ENCODE results near the gene ZBP1. TPM values are rescaled to one million over a fixed set of nuclear protein-coding genes. Genes with fewer than 3 reads are reported as not detected.

The ZBP1 gene
- total RNA-seq, 1 experiment from 2014 or later = not detected

DNA sequence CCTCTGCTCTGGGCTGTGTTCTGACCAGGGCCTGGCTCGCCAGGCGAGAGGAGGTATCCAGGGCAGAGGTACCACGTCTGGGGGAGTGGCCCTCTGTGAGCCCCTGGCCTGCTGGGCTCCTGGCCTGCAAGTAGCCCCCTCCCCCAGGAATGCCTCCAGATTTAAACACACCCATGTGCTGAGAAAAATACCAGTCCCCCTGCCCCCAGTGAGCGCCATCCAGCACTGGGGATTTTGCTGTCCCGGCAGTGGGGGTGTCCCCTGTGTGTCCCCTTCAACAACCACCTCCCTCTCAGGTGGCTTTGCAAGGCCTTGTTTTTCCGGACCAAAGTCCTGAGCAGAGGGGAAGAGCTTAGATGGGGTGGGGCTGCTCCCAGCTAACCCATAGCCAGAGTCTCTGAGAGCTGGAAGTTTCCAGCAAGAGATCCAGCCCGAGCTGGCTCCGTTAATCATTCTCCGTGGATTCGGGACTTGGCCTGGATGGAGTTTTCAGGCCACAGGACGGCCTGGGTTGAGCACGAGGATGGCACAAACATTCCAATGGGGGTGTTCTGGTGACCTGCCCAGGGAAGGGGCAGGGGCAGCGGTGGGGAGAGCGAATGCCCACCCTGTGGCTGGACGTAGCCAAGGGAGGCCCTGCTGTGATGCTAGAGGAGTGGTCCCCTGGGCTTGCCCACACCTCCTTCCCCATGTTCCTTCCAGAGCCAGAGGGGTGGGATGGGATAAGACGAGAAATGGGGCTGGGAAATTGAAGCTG is 30.3 kb downstream of the ZBP1 start (continued):
- TF ChIP-seq, protein P1, sequence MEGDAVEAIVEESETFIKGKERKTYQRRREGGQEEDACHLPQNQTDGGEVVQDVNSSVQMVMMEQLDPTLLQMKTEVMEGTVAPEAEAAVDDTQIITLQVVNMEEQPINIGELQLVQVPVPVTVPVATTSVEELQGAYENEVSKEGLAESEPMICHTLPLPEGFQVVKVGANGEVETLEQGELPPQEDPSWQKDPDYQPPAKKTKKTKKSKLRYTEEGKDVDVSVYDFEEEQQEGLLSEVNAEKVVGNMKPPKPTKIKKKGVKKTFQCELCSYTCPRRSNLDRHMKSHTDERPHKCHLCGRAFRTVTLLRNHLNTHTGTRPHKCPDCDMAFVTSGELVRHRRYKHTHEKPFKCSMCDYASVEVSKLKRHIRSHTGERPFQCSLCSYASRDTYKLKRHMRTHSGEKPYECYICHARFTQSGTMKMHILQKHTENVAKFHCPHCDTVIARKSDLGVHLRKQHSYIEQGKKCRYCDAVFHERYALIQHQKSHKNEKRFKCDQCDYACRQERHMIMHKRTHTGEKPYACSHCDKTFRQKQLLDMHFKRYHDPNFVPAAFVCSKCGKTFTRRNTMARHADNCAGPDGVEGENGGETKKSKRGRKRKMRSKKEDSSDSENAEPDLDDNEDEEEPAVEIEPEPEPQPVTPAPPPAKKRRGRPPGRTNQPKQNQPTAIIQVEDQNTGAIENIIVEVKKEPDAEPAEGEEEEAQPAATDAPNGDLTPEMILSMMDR (IDR thresholded peaks at IDR 0.05 in 2 of 3, conservative IDR thresholded peaks at IDR 0.05 in 1 of 3; ENCODE audit: borderline replicate concordance in 1 of 3, insufficient read depth in 1 of 3, low read depth in 2 of 3, low read length in 2 of 3) = no peak
- TF ChIP-seq JUND (IDR thresholded peaks at IDR 0.05) (no peak), SRF (IDR thresholded peaks at IDR 0.05; ENCODE audit: low read depth) (no peak), YY1 (IDR thresholded peaks at IDR 0.05; ENCODE audit: extremely low read depth, insufficient replicate concordance, low read depth, low read length) (no peak)

DNA sequence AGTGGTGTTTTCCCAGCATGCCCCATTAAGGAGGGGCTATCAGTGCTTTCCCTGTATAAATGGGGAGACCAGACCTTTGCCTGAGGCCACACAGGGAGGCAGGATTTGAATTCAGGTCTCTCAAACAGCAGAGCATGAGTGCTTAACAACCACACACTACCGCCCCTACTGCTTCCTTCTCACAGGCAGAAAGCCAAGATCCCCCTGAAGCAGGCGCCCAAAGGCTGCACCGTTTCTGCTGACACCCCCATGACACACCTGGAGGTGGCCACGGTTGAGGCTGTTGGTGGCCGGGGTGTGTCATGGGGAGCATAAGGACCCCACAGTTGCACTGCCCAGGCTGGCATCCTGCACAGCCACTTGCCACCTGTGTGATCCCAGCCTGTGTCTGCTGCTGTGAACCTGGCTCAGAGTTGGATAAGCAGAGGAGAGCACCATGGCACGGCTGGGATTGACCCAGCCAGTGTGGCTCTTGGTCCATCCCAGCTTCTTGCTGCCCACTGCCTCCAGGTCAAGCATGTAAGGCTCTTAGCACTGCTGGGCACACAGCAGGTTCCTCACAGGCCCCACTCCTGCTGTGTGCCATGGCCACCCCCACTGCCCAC is 31.0 kb downstream of the ZBP1 start:
- Histone ChIP-seq H3K4me2 (ENCODE audit: low read length) (no peak overlapping the region), H3K4me3 (replicated peaks in 1 of 2; ENCODE audit: low read depth in 1 of 2, low read length in 2 of 2) (no peak overlapping the region), H3K79me2 (ENCODE audit: insufficient read depth, low read length) (no peaks in the 10 kb centered on the region), H3K9me3 (ENCODE audit: control insufficient read depth in 1 of 2, insufficient read depth in 1 of 2, low read depth in 1 of 2, low read length in 2 of 2) (no peaks in the 10 kb centered on the region), H3K27ac (ENCODE audit: low read depth, low read length) (no peak overlapping the region), H2AFZ (ENCODE audit: low read depth, low read length, poor library complexity, severe bottlenecking) (no peak overlapping the region), H3K9me2 (ENCODE audit: insufficient read depth) (no peaks in the 10 kb centered on the region), H3K27me3 (ENCODE audit: insufficient read depth, low read length) (peaks cover 8% of the 10 kb centered on the region; the same call in 1 of the 2 replicates), H3K36me3 (ENCODE audit: control insufficient read depth in 1 of 2, insufficient read depth in 2 of 2, low read length in 2 of 2) (no peaks in the 10 kb centered on the region), H4K20me1 (ENCODE audit: insufficient read depth) (no peaks in the 10 kb centered on the region), H3K4me1 (ENCODE audit: control insufficient read depth in 1 of 2, insufficient read depth in 2 of 2, low read length in 2 of 2) (no peaks in the 10 kb centered on the region), H3K9ac (ENCODE audit: low read length) (no peak overlapping the region)
- TF ChIP-seq, protein P2, sequence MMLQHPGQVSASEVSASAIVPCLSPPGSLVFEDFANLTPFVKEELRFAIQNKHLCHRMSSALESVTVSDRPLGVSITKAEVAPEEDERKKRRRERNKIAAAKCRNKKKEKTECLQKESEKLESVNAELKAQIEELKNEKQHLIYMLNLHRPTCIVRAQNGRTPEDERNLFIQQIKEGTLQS (IDR thresholded peaks at IDR 0.05) = no peak
- TF ChIP-seq, protein P1 (IDR thresholded peaks at IDR 0.05 in 2 of 3, conservative IDR thresholded peaks at IDR 0.05 in 1 of 3; ENCODE audit: borderline replicate concordance in 1 of 3, insufficient read depth in 1 of 3, low read depth in 2 of 3, low read length in 2 of 3) = no peak
- TF ChIP-seq POLR2AphosphoS5 (IDR thresholded peaks at IDR 0.05; ENCODE audit: low read depth, low read length) (no peak), ZNF274 (IDR thresholded peaks at IDR 0.05; ENCODE audit: low read depth, low read length) (no peak), SIN3A (IDR thresholded peaks at IDR 0.05; ENCODE audit: low read depth) (no peak), YY1 (IDR thresholded peaks at IDR 0.05; ENCODE audit: extremely low read depth, insufficient replicate concordance, low read depth, low read length) (no peak), EGR1 (IDR thresholded peaks at IDR 0.05; ENCODE audit: low read depth) (no peak), EZH2phosphoT487 (IDR thresholded peaks at IDR 0.05; ENCODE audit: borderline replicate concordance) (no peak), CBX3 (IDR thresholded peaks at IDR 0.05; ENCODE audit: low read depth) (no peak), JUND (IDR thresholded peaks at IDR 0.05) (no peak), SP1 (IDR thresholded peaks at IDR 0.05; ENCODE audit: low read depth) (no peak), ZFX (IDR thresholded peaks at IDR 0.05) (no peak)
- TF ChIP-seq, protein P3, sequence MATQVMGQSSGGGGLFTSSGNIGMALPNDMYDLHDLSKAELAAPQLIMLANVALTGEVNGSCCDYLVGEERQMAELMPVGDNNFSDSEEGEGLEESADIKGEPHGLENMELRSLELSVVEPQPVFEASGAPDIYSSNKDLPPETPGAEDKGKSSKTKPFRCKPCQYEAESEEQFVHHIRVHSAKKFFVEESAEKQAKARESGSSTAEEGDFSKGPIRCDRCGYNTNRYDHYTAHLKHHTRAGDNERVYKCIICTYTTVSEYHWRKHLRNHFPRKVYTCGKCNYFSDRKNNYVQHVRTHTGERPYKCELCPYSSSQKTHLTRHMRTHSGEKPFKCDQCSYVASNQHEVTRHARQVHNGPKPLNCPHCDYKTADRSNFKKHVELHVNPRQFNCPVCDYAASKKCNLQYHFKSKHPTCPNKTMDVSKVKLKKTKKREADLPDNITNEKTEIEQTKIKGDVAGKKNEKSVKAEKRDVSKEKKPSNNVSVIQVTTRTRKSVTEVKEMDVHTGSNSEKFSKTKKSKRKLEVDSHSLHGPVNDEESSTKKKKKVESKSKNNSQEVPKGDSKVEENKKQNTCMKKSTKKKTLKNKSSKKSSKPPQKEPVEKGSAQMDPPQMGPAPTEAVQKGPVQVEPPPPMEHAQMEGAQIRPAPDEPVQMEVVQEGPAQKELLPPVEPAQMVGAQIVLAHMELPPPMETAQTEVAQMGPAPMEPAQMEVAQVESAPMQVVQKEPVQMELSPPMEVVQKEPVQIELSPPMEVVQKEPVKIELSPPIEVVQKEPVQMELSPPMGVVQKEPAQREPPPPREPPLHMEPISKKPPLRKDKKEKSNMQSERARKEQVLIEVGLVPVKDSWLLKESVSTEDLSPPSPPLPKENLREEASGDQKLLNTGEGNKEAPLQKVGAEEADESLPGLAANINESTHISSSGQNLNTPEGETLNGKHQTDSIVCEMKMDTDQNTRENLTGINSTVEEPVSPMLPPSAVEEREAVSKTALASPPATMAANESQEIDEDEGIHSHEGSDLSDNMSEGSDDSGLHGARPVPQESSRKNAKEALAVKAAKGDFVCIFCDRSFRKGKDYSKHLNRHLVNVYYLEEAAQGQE (IDR thresholded peaks at IDR 0.05; ENCODE audit: low read depth) = no peak
- no peak for DNase-seq (ENCODE audit: low read depth, low spot score)
- intact Hi-C loops (cut with micrococcal nuclease) = no loop called here
- BruUV-seq (replicated peaks) = no TSS peak
- ChIA-PET CTCF (interaction anchor here (1.3 kb wide), 1 partner anchor 90 kb away, joined by 4 read pairs; no protein-coding TSS in a partner anchor), RAD21 (ENCODE audit: low non-redundant PET in 1 of 2, low total read pairs in 2 of 2, uncharacterized antibody in 2 of 2, unreplicated experiment in 2 of 2) (no interaction called here), POLR2A (no interaction called here)
- no peak for ATAC-seq

Data from HCT116 (cell line).